Right atrium auricular region (tissue), 2 donors: Measurements from ENCODE around the gene C2orf42. TPM values are rescaled to one million over a fixed set of nuclear protein-coding genes. Genes with fewer than 3 reads are reported as not detected.
"Not testable (repeated sequence)": the region's sequence is repeated elsewhere in the genome, so short reads cannot be mapped to it uniquely, and the experiment has no call there.

ENCODE experiments used
- DNase-seq: peaks from one replicate; pipeline ENCODE4 v3.0.0-alpha.2; 2019; ENCODE audit warnings: low spot score
- H3K27ac ChIP-seq, 2 donors: fragments of 200-600 bp; sonication (generic); 1 replicate in 1 of 2; 2 replicates in 1 of 2; pipeline ENCODE4 v1.5.1; 2016 to 2019
- H3K27me3 ChIP-seq, 2 donors: fragments of 200-600 bp; sonication (generic); one replicate each; pipeline versions ENCODE4 v1.5.1 to v1.6.0; 2017 to 2019
- H3K36me3 ChIP-seq: fragments of 200-600 bp; sonication (generic); one replicate; pipeline ENCODE4 v1.5.1; 2016
- H3K4me1 ChIP-seq, 2 donors: fragments of 200-600 bp; sonication (generic); one replicate each; pipeline versions ENCODE4 v1.5.1 to v1.6.0; 2017 to 2019
- H3K4me3 ChIP-seq, 2 donors: fragments of 200-600 bp; sonication (generic); 1 replicate in 1 of 2; 2 replicates in 1 of 2; pipeline ENCODE4 v1.5.1; 2017 to 2019; ENCODE audit warnings: mild to moderate bottlenecking in 1 of 2, moderate library complexity in 1 of 2
- H3K9me3 ChIP-seq, 2 donors: fragments of 200-600 bp; sonication (generic); one replicate each; pipeline ENCODE4 v1.5.1; 2019
- total RNA-seq, 2 donors: library from RNA; depleted of rRNA; stranded (reverse); fragments of >200 nt; gene quantifications; one replicate each; pipeline ENCODE4 v1.1.0, GENCODE V29; 2016
- TF ChIP-seq, protein P1 (sequence below), 2 donors: fragments of 200-600 bp; sonication (generic); IDR thresholded peaks; one replicate each; pipeline ENCODE4 v1.5.1; 2019; ENCODE audit warnings: antibody characterized with exemption in 2 of 2

Gene C2orf42
- total RNA-seq, 2 donors from 2014 or later, result 9.6 to 9.9 TPM

DNA sequence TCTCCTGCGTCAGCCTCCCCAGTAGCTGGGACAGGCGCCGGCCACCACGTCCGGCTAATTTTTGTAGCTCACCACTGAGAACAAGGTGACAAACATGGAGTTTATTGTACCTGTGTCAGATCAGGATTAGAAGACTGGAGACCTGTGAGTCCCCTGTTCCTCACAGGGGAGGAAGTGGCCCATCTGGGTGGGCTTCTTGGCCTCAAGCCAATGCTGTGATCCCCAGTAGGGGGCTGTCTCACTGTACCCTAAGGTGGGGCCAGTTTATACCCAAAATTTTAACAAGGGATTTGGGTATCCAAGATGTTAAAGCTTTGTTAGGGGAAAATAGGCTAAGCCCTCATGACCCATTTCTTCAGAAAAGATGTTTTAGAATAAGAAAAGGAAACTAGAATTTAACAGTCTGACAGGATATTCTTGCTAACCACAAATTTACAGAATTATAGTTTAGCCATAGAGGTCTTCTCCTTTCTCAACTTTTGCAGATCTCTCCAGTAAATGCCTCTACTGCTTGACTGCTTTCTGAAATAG lies 87.2 kb downstream of the C2orf42 start:
- no peak for DNase-seq
- Histone ChIP-seq H3K27me3 (no peaks in the 10 kb centered on the region), H3K36me3 (no peaks in the 10 kb centered on the region), H3K27ac (no peak overlapping the region), H3K9me3 (no peaks in the 10 kb centered on the region), H3K4me3 (no peak overlapping the region), H3K4me1 (peaks cover 0 to 5% of the 10 kb centered on the region in 2 donors)
- TF ChIP-seq, protein P1, sequence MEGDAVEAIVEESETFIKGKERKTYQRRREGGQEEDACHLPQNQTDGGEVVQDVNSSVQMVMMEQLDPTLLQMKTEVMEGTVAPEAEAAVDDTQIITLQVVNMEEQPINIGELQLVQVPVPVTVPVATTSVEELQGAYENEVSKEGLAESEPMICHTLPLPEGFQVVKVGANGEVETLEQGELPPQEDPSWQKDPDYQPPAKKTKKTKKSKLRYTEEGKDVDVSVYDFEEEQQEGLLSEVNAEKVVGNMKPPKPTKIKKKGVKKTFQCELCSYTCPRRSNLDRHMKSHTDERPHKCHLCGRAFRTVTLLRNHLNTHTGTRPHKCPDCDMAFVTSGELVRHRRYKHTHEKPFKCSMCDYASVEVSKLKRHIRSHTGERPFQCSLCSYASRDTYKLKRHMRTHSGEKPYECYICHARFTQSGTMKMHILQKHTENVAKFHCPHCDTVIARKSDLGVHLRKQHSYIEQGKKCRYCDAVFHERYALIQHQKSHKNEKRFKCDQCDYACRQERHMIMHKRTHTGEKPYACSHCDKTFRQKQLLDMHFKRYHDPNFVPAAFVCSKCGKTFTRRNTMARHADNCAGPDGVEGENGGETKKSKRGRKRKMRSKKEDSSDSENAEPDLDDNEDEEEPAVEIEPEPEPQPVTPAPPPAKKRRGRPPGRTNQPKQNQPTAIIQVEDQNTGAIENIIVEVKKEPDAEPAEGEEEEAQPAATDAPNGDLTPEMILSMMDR (IDR thresholded peaks at IDR 0.05), result no peak

DNA sequence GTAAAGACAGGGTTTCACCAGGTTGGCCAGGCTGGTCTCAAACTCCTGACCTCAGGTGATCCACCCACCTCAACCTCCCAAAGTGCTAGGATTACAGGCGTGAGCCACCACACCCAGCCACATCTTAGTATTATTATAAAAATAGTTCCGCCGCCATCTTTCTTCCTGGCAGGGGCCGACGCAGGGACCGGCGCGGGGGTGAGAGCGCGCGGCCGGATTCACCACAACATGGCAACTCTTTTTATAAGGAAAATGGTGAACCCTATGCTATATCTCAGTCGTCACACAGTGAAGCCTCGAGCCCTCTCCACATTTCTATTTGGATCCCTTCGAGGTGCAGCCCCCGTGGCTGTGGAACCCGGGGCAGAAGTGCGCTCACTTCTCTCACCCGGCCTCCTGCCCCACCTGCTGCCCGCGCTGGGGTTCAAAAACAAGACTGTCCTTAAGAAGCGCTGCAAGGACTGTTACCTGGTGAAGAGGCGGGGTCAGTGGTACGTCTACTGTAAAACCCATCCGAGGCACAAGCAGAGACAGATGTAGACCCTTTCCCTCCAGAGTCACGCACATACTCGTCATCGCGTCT lies 88.4 kb downstream of the C2orf42 start:
- not testable (repeated sequence) for H3K4me3 ChIP-seq, H3K27ac ChIP-seq, DNase-seq, H3K9me3 ChIP-seq, H3K27me3 ChIP-seq, H3K4me1 ChIP-seq, H3K36me3 ChIP-seq

DNA sequence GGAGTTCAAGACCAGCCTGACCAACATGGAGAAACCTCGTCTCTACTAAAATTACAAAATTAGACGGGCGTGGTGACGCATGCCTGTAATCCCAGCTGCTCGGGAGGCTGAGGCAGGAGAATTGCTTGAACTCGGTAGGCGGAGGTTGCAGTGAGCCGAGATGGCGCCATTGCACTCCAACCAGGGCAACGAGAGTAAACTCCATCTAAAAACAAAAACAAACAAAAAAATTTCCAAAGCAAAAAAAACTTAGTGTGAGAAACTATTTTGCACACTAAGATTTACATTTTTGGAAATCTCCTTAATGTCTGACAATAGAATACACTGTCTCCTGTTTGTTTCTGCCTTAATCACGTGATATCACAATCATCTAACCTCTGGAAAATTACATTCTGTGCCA lies 89.1 kb downstream of the C2orf42 start:
- DNase-seq, result not testable (repeated sequence)

DNA sequence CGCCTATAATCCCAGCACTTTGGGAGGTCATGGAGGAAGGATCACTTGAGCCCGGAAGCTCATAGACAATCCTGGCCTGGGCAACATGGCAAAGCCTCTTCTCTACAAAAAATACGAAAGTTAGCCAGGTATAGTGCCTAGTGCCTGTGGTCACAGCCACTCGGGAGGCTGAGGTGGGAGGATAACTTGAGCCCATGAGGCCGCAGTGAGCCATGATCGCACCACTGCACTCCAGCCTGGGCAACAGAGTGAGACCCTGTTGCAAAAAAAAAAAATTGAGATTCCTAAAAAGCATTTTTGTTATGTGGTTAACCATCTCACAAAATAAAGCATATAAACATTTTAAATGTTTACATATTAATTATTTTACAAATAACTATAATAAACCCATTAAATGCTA lies 89.6 kb downstream of the C2orf42 start:
- Histone ChIP-seq H3K9me3 (no peaks in the 10 kb centered on the region), H3K4me3 (no peak overlapping the region), H3K27ac (no peak overlapping the region), H3K27me3 (no peaks in the 10 kb centered on the region), H3K36me3 (no peaks in the 10 kb centered on the region), H3K4me1 (no peaks in the 10 kb centered on the region)
- DNase-seq, result no peak
- TF ChIP-seq, protein P1 (IDR thresholded peaks at IDR 0.05), result no peak

More for the DNA sequence above, 89.1 kb downstream of the C2orf42 start:
- not testable (repeated sequence) for H3K4me3 ChIP-seq, H3K27me3 ChIP-seq, H3K9me3 ChIP-seq, H3K27ac ChIP-seq, H3K4me1 ChIP-seq, H3K36me3 ChIP-seq

Other genes with a start within 250 kb of the C2orf42 start
- gene ASPRV1, start 229.4 kb downstream of the C2orf42 start, total RNA-seq, result under 1 TPM; 0.33 to 0.83 TPM
- gene PCBP1, start 103.5 kb downstream of the C2orf42 start, total RNA-seq, result 100 to 1,000 TPM; 121 to 147 TPM
- 10 to 100 TPM; 27.2 to 28.9 TPM for gene TIA1, start 57.6 kb upstream of the C2orf42 start, total RNA-seq
- gene PCYOX1, start 67.1 kb upstream of the C2orf42 start, total RNA-seq, result 10 to 100 TPM; 32.7 to 63.3 TPM
- gene SNRPG, start 102.7 kb upstream of the C2orf42 start, total RNA-seq, result 10 to 100 TPM; 72.9 to 97.6 TPM
- 10 to 100 TPM; 20.3 to 21.2 TPM for gene FAM136A, start 111.0 kb upstream of the C2orf42 start, total RNA-seq